Measurements from ENCODE around the gene OR10G2. TPM values are rescaled to one million over a fixed set of nuclear protein-coding genes. Genes with fewer than 3 reads are reported as not detected.

OR10G2 gene
- total and polyA plus RNA-seq, 4 donors, result not detected

GRCh38 chr14:21654215-21654614 is 19.5 kb upstream of the OR10G2 start:
- 81% methylated on average over 5 of the region's 5 CpGs for WGBS
- Histone ChIP-seq H3K27me3 (ENCODE audit: control insufficient read depth in 4 of 4, insufficient read depth in 4 of 4, low read length in 3 of 4) (peaks cover 0 to 4% (median 0%) of the 10 kb centered on the region in 4 donors), H3K9ac (ENCODE audit: low read depth in 1 of 2, low read length in 2 of 2) (no peak overlapping the region), H3K27ac (ENCODE audit: low read depth in 1 of 2, low read length in 2 of 2) (no peak overlapping the region), H3K9me3 (ENCODE audit: control insufficient read depth in 4 of 4, low read length in 3 of 4) (no peaks in the 10 kb centered on the region), H3K4me3 (ENCODE audit: low read depth in 1 of 3, low read length in 3 of 3) (no peak overlapping the region), H3K36me3 (ENCODE audit: control insufficient read depth in 4 of 4, insufficient read depth in 3 of 4, low read depth in 1 of 4, low read length in 3 of 4) (no peaks in the 10 kb centered on the region), H3K4me1 (ENCODE audit: control insufficient read depth in 4 of 4, insufficient read depth in 4 of 4, low read length in 3 of 4) (no peaks in the 10 kb centered on the region)
- TF ChIP-seq REST (IDR thresholded peaks at IDR 0.05) (no peak), MAX (IDR thresholded peaks at IDR 0.05) (no peak), EGR1 (IDR thresholded peaks at IDR 0.05; ENCODE audit: low read depth in 2 of 2) (no peak)
- DNase-seq (ENCODE audit: low spot score), result no peak

- Histone ChIP-seq H3K27ac (ENCODE audit: low read depth in 1 of 2, low read length in 2 of 2) (no peak within 1 kb of the TSS), H3K36me3 (ENCODE audit: control insufficient read depth in 4 of 4, insufficient read depth in 3 of 4, low read depth in 1 of 4, low read length in 3 of 4) (no peaks in the 10 kb centered on the region), H3K9ac (ENCODE audit: low read depth in 1 of 2, low read length in 2 of 2) (no peak within 1 kb of the TSS), H3K27me3 (ENCODE audit: control insufficient read depth in 4 of 4, insufficient read depth in 4 of 4, low read length in 3 of 4) (peaks cover 0 to 2% (median 0%) of the 10 kb centered on the region in 4 donors), H3K4me1 (ENCODE audit: control insufficient read depth in 4 of 4, insufficient read depth in 4 of 4, low read length in 3 of 4) (no peaks in the 10 kb centered on the region), H3K9me3 (ENCODE audit: control insufficient read depth in 4 of 4, low read length in 3 of 4) (no peaks in the 10 kb centered on the region), H3K4me3 (ENCODE audit: low read depth in 1 of 3, low read length in 3 of 3) (no peak within 1 kb of the TSS)
- WGBS, result 72% methylated on average over 2 of the region's 2 CpGs
- no peak for DNase-seq (ENCODE audit: low spot score)
- TF ChIP-seq HNF4A (conservative IDR thresholded peaks at IDR 0.05) (no peak), RAD21 (IDR thresholded peaks at IDR 0.05) (no peak), NR2F2 (IDR thresholded peaks at IDR 0.05) (no peak), REST (IDR thresholded peaks at IDR 0.05) (no peak), HNF4G (IDR thresholded peaks at IDR 0.05) (no peak), FOXA1 (IDR thresholded peaks at IDR 0.05) (no peak)
These were observed 18.7 kb upstream of the OR10G2 start, which contains the start of gene OR4E2 for GRCh38 chr14:21653331-21653885. Gene OR4E2, plus strand, starts transcription at chr14:21653835. Its CDS starts 11,248 bp downstream, at chr14:21665083.

- no peaks in the 10 kb centered on the region for H3K27me3 ChIP-seq (ENCODE audit: control insufficient read depth in 4 of 4, insufficient read depth in 4 of 4, low read length in 3 of 4)
- WGBS, result 66% methylated on average over 1 of the region's 1 CpG
- no peak for DNase-seq (ENCODE audit: low spot score)
- no peaks in the 10 kb centered on the region for H3K9me3 ChIP-seq (ENCODE audit: control insufficient read depth in 4 of 4, low read length in 3 of 4)
- H3K27ac ChIP-seq (ENCODE audit: low read depth in 1 of 2, low read length in 2 of 2), result no peak overlapping the region
- no peak overlapping the region for H3K9ac ChIP-seq (ENCODE audit: low read depth in 1 of 2, low read length in 2 of 2)
- no peaks in the 10 kb centered on the region for H3K4me1 ChIP-seq (ENCODE audit: control insufficient read depth in 4 of 4, insufficient read depth in 4 of 4, low read length in 3 of 4)
- H3K4me3 ChIP-seq (ENCODE audit: low read depth in 1 of 3, low read length in 3 of 3), result no peak overlapping the region
- TF ChIP-seq JUND (IDR thresholded peaks at IDR 0.05) (no peak), TAF1 (conservative IDR thresholded peaks at IDR 0.05) (no peak)
- H3K36me3 ChIP-seq (ENCODE audit: control insufficient read depth in 4 of 4, insufficient read depth in 3 of 4, low read depth in 1 of 4, low read length in 3 of 4), result no peaks in the 10 kb centered on the region
These were observed 17.6 kb upstream of the OR10G2 start for GRCh38 chr14:21652209-21652808.

Measured in liver (tissue), 9 donors.